B cell (primary cell): ENCODE data around the gene COG4. TPM values are rescaled to one million over a fixed set of nuclear protein-coding genes. Genes with fewer than 3 reads are reported as not detected.

Experiments
- ATAC-seq: fragments of 200-7000 bp; cut with Tn5 transposase; one replicate; pipeline ENCODE4 v1.10.0; 2021; ENCODE audit warnings: low read depth, mild to moderate bottlenecking, moderate number of reproducible peaks, moderate library complexity
- CTCF ChIA-PET: fragments of 350-600 bp; sonication (Branson Sonifier 250); formaldehyde crosslinking; loops from one replicate; lab custom pipeline; 2021; ENCODE audit warnings: antibody characterized with exemption, inconsistent platforms; lab: Charles Lee
- POLR2A ChIA-PET: fragments of 350-600 bp; sonication (Branson Sonifier 250); formaldehyde crosslinking; loops from one replicate; lab custom pipeline; 2021; ENCODE audit warnings: antibody characterized with exemption; lab: Charles Lee
- DNase-seq: peaks from one replicate; pipeline ENCODE4 v3.0.0; 2013
- H2AFZ ChIP-seq: 2 replicates; pipeline ENCODE4 v1.6.1; 2012; ENCODE audit warnings: mild to moderate bottlenecking, low read depth, low read length; ENCODE audit not compliant: insufficient read depth, poor library complexity, severe bottlenecking
- H3K27ac ChIP-seq, 2 donors: 1 replicate in 1 of 2; 2 replicates in 1 of 2; pipeline ENCODE4 v1.5.1; 2012 to 2013; ENCODE audit warnings: low read length in 2 of 2, mild to moderate bottlenecking in 2 of 2, moderate library complexity in 1 of 2
- H3K27me3 ChIP-seq, 4 experiments: fragments of 200-600 bp in 1 of 4; sonication (generic) in 1 of 4; replicated peaks in 1 of 4; 1 replicate in 2 of 4; 2 replicates in 2 of 4; pipeline versions ENCODE4 v1.6.1 to v1.7.0; 2013 to 2016; ENCODE audit warnings: low read length in 3 of 4, mild to moderate bottlenecking in 2 of 4, mixed read lengths in 1 of 4, moderate library complexity in 1 of 4; ENCODE audit not compliant: insufficient read depth in 4 of 4, control insufficient read depth in 3 of 4; ENCODE audit errors: control extremely low read depth in 1 of 4
- H3K36me3 ChIP-seq, 2 experiments: replicated peaks in 1 of 2; 1 replicate in 1 of 2; 2 replicates in 1 of 2; pipeline versions ENCODE4 v1.6.1 to v1.7.1; 2013; ENCODE audit warnings: low read length in 1 of 2; ENCODE audit not compliant: insufficient read depth in 2 of 2, control insufficient read depth in 1 of 2; ENCODE audit errors: control extremely low read depth in 1 of 2, extremely low read depth in 1 of 2
- H3K4me1 ChIP-seq, 2 donors: fragments of 200-600 bp in 1 of 2; sonication (generic) in 1 of 2; 1 replicate in 1 of 2; 2 replicates in 1 of 2; pipeline versions ENCODE4 v1.5.1 to v1.6.1; 2013 to 2017; ENCODE audit warnings: low read length in 2 of 2; ENCODE audit not compliant: control insufficient read depth in 2 of 2, insufficient read depth in 2 of 2
- H3K4me2 ChIP-seq: replicated peaks from 2 replicates; pipeline ENCODE3; 2012; ENCODE audit warnings: mild to moderate bottlenecking, low read depth, low read length; ENCODE audit not compliant: poor library complexity, severe bottlenecking
- H3K4me3 ChIP-seq, 5 experiments: fragments of 200-600 bp in 1 of 5; sonication (generic) in 1 of 5; 1 replicate in 3 of 5; 2 replicates in 2 of 5; pipeline versions ENCODE4 v1.5.1 to v1.7.0; 2011 to 2016; ENCODE audit warnings: low read length in 4 of 5, mild to moderate bottlenecking in 4 of 5, low read depth in 2 of 5, control low read depth in 1 of 5, moderate library complexity in 1 of 5; ENCODE audit not compliant: insufficient read depth in 1 of 5; ENCODE audit errors: control extremely low read depth in 1 of 5, extremely low read depth in 1 of 5
- H3K79me2 ChIP-seq: fragments of 200-600 bp; sonication (generic); one replicate; pipeline ENCODE4 v1.6.0; 2016; ENCODE audit warnings: low read length; ENCODE audit not compliant: control insufficient read depth, insufficient read depth
- H3K9ac ChIP-seq: fragments of 200-600 bp; sonication (generic); 2 replicates; pipeline ENCODE4 v1.6.1; 2017; ENCODE audit warnings: mild to moderate bottlenecking, low read length, moderate library complexity
- H3K9me3 ChIP-seq, 3 donors: one replicate each; pipeline versions ENCODE4 v1.6.1 to v1.7.1; 2013; ENCODE audit warnings: low read length in 2 of 3; ENCODE audit not compliant: control insufficient read depth in 2 of 3, insufficient read depth in 1 of 3; ENCODE audit errors: control extremely low read depth in 1 of 3
- H4K20me1 ChIP-seq: 2 replicates; pipeline ENCODE4 v1.6.0; 2012; ENCODE audit warnings: mild to moderate bottlenecking, low read length; ENCODE audit not compliant: insufficient read depth, control insufficient read depth, poor library complexity, severe bottlenecking
- H3K27ac Mint-ChIP-seq: one replicate; pipeline ENCODE4 v1.8.0; 2021; ENCODE audit warnings: mixed read lengths
- H3K27me3 Mint-ChIP-seq: one replicate; pipeline ENCODE4 v1.8.0; 2021; ENCODE audit warnings: mixed read lengths
- H3K4me1 Mint-ChIP-seq: one replicate; pipeline ENCODE4 v1.8.0; 2021; ENCODE audit warnings: mixed read lengths
- H3K4me3 Mint-ChIP-seq: one replicate; pipeline ENCODE4 v1.8.0; 2021; ENCODE audit warnings: mixed read lengths
- H3K9me3 Mint-ChIP-seq: one replicate; pipeline ENCODE4 v1.8.0; 2022; ENCODE audit warnings: mixed read lengths; ENCODE audit not compliant: insufficient read depth
- CTCF ChIP-seq: fragments of 200-600 bp; IDR thresholded peaks from one replicate; pipeline ENCODE4 v1.8.0; 2022; ENCODE audit warnings: antibody characterized with exemption, mild to moderate bottlenecking
- EZH2 ChIP-seq: IDR thresholded peaks from 2 replicates; pipeline ENCODE4 v1.6.1; 2012; ENCODE audit warnings: borderline replicate concordance, low read depth, mild to moderate bottlenecking, moderate library complexity, low read length; ENCODE audit not compliant: insufficient read depth, poor library complexity, severe bottlenecking
- WGBS: methylation state at CpG from one replicate; pipeline ENCODE4 v1.1.5; 2013; ENCODE audit warnings: missing lambda C conversion rate; ENCODE audit not compliant: insufficient coverage; 5-methylcytosine and 5-hydroxymethylcytosine counted together
- intact Hi-C: fragments of 100-400 bp; cut with micrococcal nuclease; formaldehyde crosslinking; loops from one replicate; pipeline ENCODE4 v1.10.0; 2022
- polyA plus RNA-seq: library from polyadenylated mRNA; depleted of rRNA; stranded (reverse); fragments of >200 nt; gene quantifications from 2 replicates; pipeline ENCODE4 v1.2.3, GENCODE V29; 2012
- total RNA-seq, 2 donors: library from RNA; stranded (reverse); fragments of 120-200 nt in 1 of 2; gene quantifications; 1 replicate in 1 of 2; 2 replicates in 1 of 2; pipeline versions ENCODE4 v1.2.3 to v1.2.4, GENCODE V29; 2013 to 2022

Gene COG4
- total and polyA plus RNA-seq, 2 donors (not counting 1 experiment from before 2014, with no cell fraction given): 49.4 to 60.6 TPM

- intact Hi-C loops: loop anchor here (5.0 kb wide), 1 partner anchor 76 kb away; no protein-coding TSS in a partner anchor
- CTCF ChIA-PET: interaction anchor here (0.5 to 1.5 kb wide), 6 partner anchors 11 to 1239 kb away, joined by 3 to 6 read pairs (median 4); no protein-coding TSS in a partner anchor
- peak; percentile 49 for ATAC-seq
These were observed 49.7 kb downstream of the COG4 start for GRCh38 chr16:70473446-70474319.

More at GRCh38 chr16:70473446-70474319, 49.7 kb downstream of the COG4 start:
- Histone ChIP-seq H2AFZ (no peak overlapping the region), H3K4me2 (no peak overlapping the region), H3K9me3 (no peaks in the 10 kb centered on the region), H3K4me1 (no peaks in the 10 kb centered on the region), H3K27me3 (no peaks in the 10 kb centered on the region), H3K4me3 (no peak overlapping the region), H3K9ac (no peak overlapping the region), H3K36me3 (peaks cover 0 to 8% of the 10 kb centered on the region in 2 experiments), H3K79me2 (no peaks in the 10 kb centered on the region), H3K27ac (no peak overlapping the region), H4K20me1 (no peaks in the 10 kb centered on the region)
- H3K4me1 Mint-ChIP-seq: no peaks in the 10 kb centered on the region
- H3K4me3 Mint-ChIP-seq: no peak overlapping the region
- DNase-seq: peak; percentile 32
- no peak for TF ChIP-seq CTCF
- no peak for TF ChIP-seq EZH2
- WGBS: 94% methylated on average over 20 of the region's 21 CpGs
- POLR2A ChIA-PET: interaction anchor here (0.5 to 1.0 kb wide), 2 partner anchors 13 to 96 kb away, joined by 3 to 6 read pairs; no protein-coding TSS in a partner anchor
- no peaks in the 10 kb centered on the region for H3K9me3 Mint-ChIP-seq
- no peaks in the 10 kb centered on the region for H3K27me3 Mint-ChIP-seq
- H3K27ac Mint-ChIP-seq: no peak overlapping the region
